CD14-positive monocyte (primary cell): Measurements from ENCODE around the gene AEBP2. TPM values are rescaled to one million over a fixed set of nuclear protein-coding genes. Genes with fewer than 3 reads are reported as not detected.

Experiments
- DNase-seq, 3 donors: peaks; one replicate each; pipeline ENCODE4 v3.0.0-alpha.2; 2011 to 2022
- H2AFZ ChIP-seq: 2 replicates; pipeline ENCODE4 v1.6.0; 2012; ENCODE audit warnings: mild to moderate bottlenecking, low read depth, low read length, inconsistent platforms; ENCODE audit not compliant: insufficient read depth, poor library complexity, severe bottlenecking
- H3K27ac ChIP-seq, 2 donors: 1 replicate in 1 of 2; 2 replicates in 1 of 2; pipeline ENCODE4 v1.5.1; 2012 to 2013; ENCODE audit warnings: low read length in 2 of 2, control low read depth in 1 of 2, inconsistent platforms in 1 of 2, low read depth in 1 of 2, mild to moderate bottlenecking in 1 of 2
- H3K27me3 ChIP-seq, 2 donors: one replicate each; pipeline versions ENCODE4 v1.6.0 to v1.6.1; 2011 to 2013; ENCODE audit warnings: low read length in 2 of 2; ENCODE audit not compliant: control insufficient read depth in 2 of 2, insufficient read depth in 2 of 2
- H3K36me3 ChIP-seq, 2 donors: replicated peaks in 1 of 2; 1 replicate in 1 of 2; 2 replicates in 1 of 2; pipeline versions ENCODE4 v1.5.1 to v1.6.1; 2012 to 2013; ENCODE audit warnings: low read length in 2 of 2, control low read depth in 1 of 2, inconsistent platforms in 1 of 2, mild to moderate bottlenecking in 1 of 2; ENCODE audit not compliant: insufficient read depth in 2 of 2, control insufficient read depth in 1 of 2
- H3K4me1 ChIP-seq, 2 donors: 1 replicate in 1 of 2; 2 replicates in 1 of 2; pipeline versions ENCODE4 v1.5.1 to v1.6.1; 2012 to 2013; ENCODE audit warnings: low read length in 2 of 2, control low read depth in 1 of 2, inconsistent platforms in 1 of 2, mild to moderate bottlenecking in 1 of 2, moderate library complexity in 1 of 2; ENCODE audit not compliant: insufficient read depth in 2 of 2, control insufficient read depth in 1 of 2
- H3K4me2 ChIP-seq: replicated peaks from 2 replicates; pipeline ENCODE3; 2012; ENCODE audit warnings: low read length, moderate library complexity, mild to moderate bottlenecking; ENCODE audit not compliant: poor library complexity, severe bottlenecking; ENCODE audit errors: extremely low read depth
- H3K4me3 ChIP-seq, 3 experiments: fragments of 200-600 bp in 1 of 3; sonication (generic) in 1 of 3; replicated peaks in 1 of 3; 1 replicate in 2 of 3; 2 replicates in 1 of 3; pipeline ENCODE4 v1.5.1; 2011 to 2013; ENCODE audit warnings: low read length in 3 of 3, mild to moderate bottlenecking in 3 of 3, control low read depth in 2 of 3, low read depth in 2 of 3, inconsistent platforms in 1 of 3, moderate library complexity in 1 of 3
- H3K79me2 ChIP-seq: 2 replicates; pipeline ENCODE4 v1.6.0; 2012; ENCODE audit warnings: mild to moderate bottlenecking, control low read depth, inconsistent platforms, low read length, moderate library complexity; ENCODE audit not compliant: insufficient read depth
- H3K9ac ChIP-seq: 2 replicates; pipeline ENCODE4 v1.6.0; 2017; ENCODE audit warnings: low read length, mild to moderate bottlenecking; ENCODE audit not compliant: insufficient read depth, poor library complexity, severe bottlenecking
- H3K9me3 ChIP-seq, 2 donors: replicated peaks in 1 of 2; 1 replicate in 1 of 2; 2 replicates in 1 of 2; pipeline versions ENCODE4 v1.5.1 to v1.6.1; 2012 to 2013; ENCODE audit warnings: low read length in 2 of 2, control low read depth in 1 of 2; ENCODE audit not compliant: control insufficient read depth in 1 of 2, insufficient read depth in 1 of 2
- H4K20me1 ChIP-seq: 2 replicates; pipeline ENCODE4 v1.6.0; 2012; ENCODE audit warnings: mild to moderate bottlenecking, low read length, control low read depth, moderate library complexity; ENCODE audit not compliant: insufficient read depth
- H3K27ac Mint-ChIP-seq, 7 donors: one replicate each; pipeline ENCODE4 v1.8.0; 2020; ENCODE audit warnings: mild to moderate bottlenecking in 7 of 7, mixed read lengths in 7 of 7, moderate library complexity in 6 of 7, inconsistent platforms in 2 of 7
- H3K27me3 Mint-ChIP-seq, 3 donors: one replicate each; pipeline ENCODE4 v1.8.0; 2021 to 2022; ENCODE audit warnings: low read depth in 3 of 3, mild to moderate bottlenecking in 3 of 3, mixed read lengths in 3 of 3, moderate library complexity in 3 of 3, inconsistent platforms in 1 of 3
- H3K36me3 Mint-ChIP-seq, 2 donors: one replicate each; pipeline ENCODE4 v1.8.0; 2020; ENCODE audit warnings: mixed read lengths in 2 of 2, inconsistent platforms in 1 of 2, mild to moderate bottlenecking in 1 of 2
- H3K4me1 Mint-ChIP-seq: one replicate; pipeline ENCODE4 v1.8.0; 2020; ENCODE audit warnings: mild to moderate bottlenecking, mixed read lengths
- H3K4me3 Mint-ChIP-seq, 2 donors: one replicate each; pipeline ENCODE4 v1.8.0; 2020; ENCODE audit warnings: mild to moderate bottlenecking in 2 of 2, mixed read lengths in 2 of 2, moderate library complexity in 1 of 2
- H3K9me3 Mint-ChIP-seq, 7 donors: one replicate each; pipeline ENCODE4 v1.8.0; 2020 to 2022; ENCODE audit warnings: mixed read lengths in 7 of 7, mild to moderate bottlenecking in 6 of 7, moderate library complexity in 6 of 7, inconsistent platforms in 2 of 7
- CTCF ChIP-seq: fragments of 200-600 bp; IDR thresholded peaks from one replicate; pipeline ENCODE4 v1.8.0; 2022; ENCODE audit warnings: antibody characterized with exemption, mild to moderate bottlenecking
- WGBS: methylation state at CpG from one replicate; pipeline ENCODE4 v1.1.5; 2013; ENCODE audit warnings: missing lambda C conversion rate; ENCODE audit not compliant: insufficient coverage; 5-methylcytosine and 5-hydroxymethylcytosine counted together
- intact Hi-C, 2 donors: fragments of 100-400 bp; cut with micrococcal nuclease; formaldehyde crosslinking; loops; one replicate each; pipeline versions ENCODE4 v1.15.0 to v1.15.1; 2023
- polyA plus RNA-seq, 3 donors: library from polyadenylated mRNA; depleted of rRNA in 1 of 3; unstranded in 2 of 3; stranded (reverse) in 1 of 3; fragments of 300-500 nt in 2 of 3; fragments of >200 nt in 1 of 3; fragmentation: Illumina TruSeq in 2 of 3; gene quantifications; 1 replicate in 2 of 3; 2 replicates in 1 of 3; pipeline ENCODE4 v1.2.3, GENCODE V29; 2012 to 2021

Gene AEBP2
- polyA plus RNA-seq, 3 donors, result 3.0 to 8.0 (median 4.4) TPM

GRCh38 chr12:19457561-19457960 is 18.3 kb downstream of the AEBP2 start:
- intact Hi-C loops, result no loop called here
- Mint-ChIP-seq H3K4me3 (no peak overlapping the region), H3K27me3 (no peaks in the 10 kb centered on the region), H3K9me3 (peaks cover 0 to 4% (median 0%) of the 10 kb centered on the region in 7 donors), H3K36me3 (peaks cover 15 to 29% of the 10 kb centered on the region in 2 donors), H3K4me1 (peaks cover 5% of the 10 kb centered on the region), H3K27ac (peak overlapping the region in 2 of 7 donors; percentile 2 to 19)
- H3K4me1 ChIP-seq, result no peaks in the 10 kb centered on the region
- H3K27me3 ChIP-seq, result no peaks in the 10 kb centered on the region
- peaks cover 5 to 14% of the 10 kb centered on the region in 2 donors for H3K36me3 ChIP-seq
- no peak overlapping the region for H3K4me3 ChIP-seq
- H3K79me2 ChIP-seq, result peaks cover 99% of the 10 kb centered on the region
- no peak for TF ChIP-seq CTCF
- 90% methylated on average over 3 of the region's 6 CpGs for WGBS
- H4K20me1 ChIP-seq, result peaks cover 88% of the 10 kb centered on the region
- H2AFZ ChIP-seq, result no peak overlapping the region
- H3K9ac ChIP-seq, result no peak overlapping the region
- no peak for DNase-seq
- no peak overlapping the region for H3K27ac ChIP-seq
- no peaks in the 10 kb centered on the region for H3K9me3 ChIP-seq
- H3K4me2 ChIP-seq, result no peak overlapping the region

GRCh38 chr12:19458733-19459132 is 19.4 kb downstream of the AEBP2 start:
- Mint-ChIP-seq H3K27ac (no peak overlapping the region), H3K4me1 (peaks cover 5% of the 10 kb centered on the region)
- intact Hi-C loops, result no loop called here

More at GRCh38 chr12:19458733-19459132, 19.4 kb downstream of the AEBP2 start:
- H3K9me3 Mint-ChIP-seq, result no peaks in the 10 kb centered on the region
- Histone ChIP-seq H3K27ac (no peak overlapping the region), H3K36me3 (peaks cover 8 to 26% of the 10 kb centered on the region in 2 donors), H4K20me1 (peaks cover 93% of the 10 kb centered on the region), H3K9ac (no peak overlapping the region), H3K4me3 (no peak overlapping the region), H3K4me1 (no peaks in the 10 kb centered on the region), H3K9me3 (no peaks in the 10 kb centered on the region), H2AFZ (no peak overlapping the region), H3K27me3 (no peaks in the 10 kb centered on the region), H3K79me2 (peaks cover 87% of the 10 kb centered on the region), H3K4me2 (no peak overlapping the region)
- TF ChIP-seq CTCF, result no peak
- no peaks in the 10 kb centered on the region for H3K27me3 Mint-ChIP-seq
- no peak for DNase-seq
- H3K36me3 Mint-ChIP-seq, result peaks cover 22 to 31% of the 10 kb centered on the region in 2 donors
- H3K4me3 Mint-ChIP-seq, result no peak overlapping the region
- no CpG with 5 or more reads among the region's 2 CpGs for WGBS
